Measurements from ENCODE around the gene KLHL20. TPM values are rescaled to one million over a fixed set of nuclear protein-coding genes. Genes with fewer than 3 reads are reported as not detected.
A peak's percentile ranks its signal among the peaks of the same experiment; 100 is the strongest.
"Not testable (repeated sequence)": the region's sequence is repeated elsewhere in the genome, so short reads cannot be mapped to it uniquely, and the experiment has no call there.

KLHL20 gene
- total RNA-seq, 5 donors from 2014 or later (not counting 1 experiment from before 2014, with no cell fraction given), result 28.7 to 34.5 (median 31.2) TPM

DNA sequence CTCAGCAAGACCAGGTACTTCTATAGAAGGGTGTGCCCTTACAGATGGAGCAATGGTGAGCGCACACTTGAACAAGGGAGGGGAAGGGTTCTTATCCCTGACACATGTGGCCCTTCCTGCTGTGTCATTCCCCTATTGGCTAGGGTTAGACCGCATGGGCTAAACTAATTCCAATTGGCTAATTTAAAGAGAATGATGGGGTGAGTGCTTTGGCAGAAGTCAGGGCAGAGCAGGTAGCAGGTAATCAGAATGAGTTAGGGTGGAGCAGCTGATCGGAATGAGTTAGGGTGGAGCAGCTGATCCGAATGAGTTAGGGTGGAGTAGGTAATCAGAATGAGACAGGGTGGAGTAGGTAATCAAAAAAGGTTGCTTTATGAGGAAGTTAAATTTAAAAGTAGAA lies 30.9 kb upstream of the KLHL20 start:
- H3K9me3 ChIP-seq; H3K4me3 ChIP-seq (ENCODE audit: control insufficient read depth in 1 of 2, extremely low read depth in 1 of 2, low read length in 1 of 2); H3K4me3 Mint-ChIP-seq; DNase-seq; H3K36me3 Mint-ChIP-seq; H3K4me1 ChIP-seq (ENCODE audit: control insufficient read depth in 1 of 2, extremely low read depth in 1 of 2, insufficient read depth in 2 of 2, low read length in 2 of 2); H3K27ac ChIP-seq (ENCODE audit: low read length); H3K27me3 ChIP-seq (replicated peaks in 1 of 2; ENCODE audit: control insufficient read depth in 2 of 2, extremely low read depth in 1 of 2, insufficient read depth in 2 of 2, low read length in 1 of 2); H3K9me3 Mint-ChIP-seq; ATAC-seq (replicated peaks in 1 of 4); H3K27me3 Mint-ChIP-seq; H3K36me3 ChIP-seq (ENCODE audit: control insufficient read depth in 2 of 2, extremely low read depth in 1 of 2, insufficient read depth in 1 of 2, low read length in 1 of 2); H3K27ac Mint-ChIP-seq; H3K4me1 Mint-ChIP-seq: not testable (repeated sequence)
- POLR2A ChIA-PET, result interaction anchor here in 1 of 2 donors (0.6 kb wide), 1 partner anchor 1545 kb away, joined by 7 read pairs; no protein-coding TSS in a partner anchor
- CTCF ChIA-PET, result interaction anchor here in 1 of 2 donors (0.6 kb wide), 1 partner anchor 147 kb away, joined by 3 read pairs; no protein-coding TSS in a partner anchor
- WGBS (ENCODE audit: insufficient coverage), result 100% methylated on average over 3 of the region's 4 CpGs

DNA sequence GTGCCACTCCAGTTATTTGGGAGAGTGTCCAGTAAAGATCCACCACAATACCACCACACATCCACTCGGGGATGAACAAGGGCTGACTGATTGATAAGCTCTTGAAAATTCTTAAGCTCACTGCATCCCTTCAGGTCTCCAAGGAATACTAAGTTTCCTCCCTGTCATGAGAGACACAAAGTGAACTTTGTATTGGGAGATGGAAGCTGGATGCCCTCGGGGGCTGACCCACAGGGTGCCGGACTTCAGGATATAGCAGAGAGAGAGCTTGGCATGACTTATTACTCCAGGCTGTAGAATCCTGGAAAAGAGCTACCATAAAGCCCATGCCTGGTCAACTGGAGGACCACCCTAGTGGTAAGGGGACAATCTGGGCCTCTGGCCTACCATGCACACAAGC lies 29.7 kb upstream of the KLHL20 start:
- CTCF ChIA-PET; H3K27ac Mint-ChIP-seq; H3K9me3 Mint-ChIP-seq; H3K27me3 ChIP-seq (replicated peaks in 1 of 2; ENCODE audit: control insufficient read depth in 2 of 2, extremely low read depth in 1 of 2, insufficient read depth in 2 of 2, low read length in 1 of 2); H3K4me3 Mint-ChIP-seq; H3K27me3 Mint-ChIP-seq; ATAC-seq (replicated peaks in 1 of 4); H3K4me3 ChIP-seq (ENCODE audit: control insufficient read depth in 1 of 2, extremely low read depth in 1 of 2, low read length in 1 of 2); H3K27ac ChIP-seq (ENCODE audit: low read length); DNase-seq; H3K36me3 ChIP-seq (ENCODE audit: control insufficient read depth in 2 of 2, extremely low read depth in 1 of 2, insufficient read depth in 1 of 2, low read length in 1 of 2); H3K4me1 ChIP-seq (ENCODE audit: control insufficient read depth in 1 of 2, extremely low read depth in 1 of 2, insufficient read depth in 2 of 2, low read length in 2 of 2); H3K9me3 ChIP-seq; POLR2A ChIA-PET; H3K36me3 Mint-ChIP-seq: not testable (repeated sequence)
- WGBS (ENCODE audit: insufficient coverage), result no CpG with 5 or more reads among the region's 3 CpGs
- H3K4me1 Mint-ChIP-seq, result peaks cover 10 to 17% (median 11%) of the 10 kb centered on the region in 3 donors

DNA sequence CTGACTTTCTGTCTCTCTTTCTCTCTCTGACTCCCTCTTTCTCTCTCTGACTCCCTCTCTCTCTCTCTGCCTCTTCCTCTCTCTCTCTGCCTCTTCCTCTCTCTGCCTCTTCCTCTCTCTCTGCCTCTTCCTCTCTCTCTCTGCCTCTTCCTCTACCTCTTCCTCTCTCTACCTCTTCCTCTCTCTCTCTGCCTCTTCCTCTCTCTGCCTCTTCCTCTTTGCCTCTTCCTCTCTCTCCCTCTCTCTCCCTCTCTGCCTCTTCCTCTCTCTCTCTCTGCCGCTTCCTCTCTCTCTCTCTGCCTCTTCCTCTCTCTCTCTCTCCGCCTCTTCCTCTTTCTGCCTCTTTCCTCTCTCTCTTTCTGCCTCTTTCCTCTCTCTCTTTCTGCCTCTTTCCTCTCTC lies 26.5 kb upstream of the KLHL20 start:
- Histone ChIP-seq H3K4me1 (ENCODE audit: control insufficient read depth in 1 of 2, extremely low read depth in 1 of 2, insufficient read depth in 2 of 2, low read length in 2 of 2) (peaks cover 0 to 2% of the 10 kb centered on the region in 2 experiments), H3K27ac (ENCODE audit: low read length) (no peak overlapping the region), H3K36me3 (ENCODE audit: control insufficient read depth in 2 of 2, extremely low read depth in 1 of 2, insufficient read depth in 1 of 2, low read length in 1 of 2) (no peaks in the 10 kb centered on the region), H3K9me3 (no peaks in the 10 kb centered on the region), H3K27me3 (replicated peaks in 1 of 2; ENCODE audit: control insufficient read depth in 2 of 2, extremely low read depth in 1 of 2, insufficient read depth in 2 of 2, low read length in 1 of 2) (peaks cover 0 to 5% of the 10 kb centered on the region in 2 experiments), H3K4me3 (ENCODE audit: control insufficient read depth in 1 of 2, extremely low read depth in 1 of 2, low read length in 1 of 2) (no peak overlapping the region)
- Mint-ChIP-seq H3K27ac (peak overlapping the region; percentile 58 to 69), H3K27me3 (peaks cover 0 to 3% of the 10 kb centered on the region in 2 donors), H3K4me1 (peaks cover 10 to 17% (median 11%) of the 10 kb centered on the region in 3 donors), H3K4me3 (peak overlapping the region in 1 of 3 donors; percentile 27), H3K36me3 (no peaks in the 10 kb centered on the region), H3K9me3 (no peaks in the 10 kb centered on the region)
- WGBS (ENCODE audit: insufficient coverage), result 75% methylated on average over 1 of the region's 2 CpGs
- ATAC-seq (replicated peaks in 1 of 4) (no peak), DNase-seq (no peak)
- ChIA-PET POLR2A (no interaction called here), CTCF (no interaction called here)

DNA sequence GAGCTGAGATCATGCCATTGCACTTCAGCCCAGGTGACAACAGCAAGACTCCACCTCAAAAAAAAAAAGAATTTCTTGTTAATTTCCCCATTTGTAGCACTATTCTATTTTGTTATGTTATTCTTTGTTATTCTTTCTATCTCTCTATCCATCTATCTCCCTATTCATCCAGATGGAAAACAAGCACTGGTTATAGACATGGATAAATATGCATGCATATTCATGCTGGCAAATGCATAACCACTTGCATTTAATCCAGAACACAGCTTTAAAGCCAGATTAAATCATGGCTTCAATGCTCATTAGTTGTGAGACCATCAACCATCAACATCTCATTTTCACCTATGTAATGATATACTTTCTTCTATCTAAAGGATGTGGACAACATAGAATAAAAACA lies 21.5 kb upstream of the KLHL20 start:
- no peak for DNase-seq
- Mint-ChIP-seq H3K4me1 (peaks cover 8 to 13% (median 8%) of the 10 kb centered on the region in 3 donors), H3K27me3 (peaks cover 27 to 28% of the 10 kb centered on the region in 2 donors), H3K4me3 (no peak overlapping the region), H3K36me3 (no peaks in the 10 kb centered on the region), H3K27ac (no peak overlapping the region), H3K9me3 (no peaks in the 10 kb centered on the region)
- Histone ChIP-seq H3K9me3 (no peaks in the 10 kb centered on the region), H3K4me1 (ENCODE audit: control insufficient read depth in 1 of 2, extremely low read depth in 1 of 2, insufficient read depth in 2 of 2, low read length in 2 of 2) (peaks cover 0 to 2% of the 10 kb centered on the region in 2 experiments), H3K27ac (ENCODE audit: low read length) (no peak overlapping the region), H3K4me3 (ENCODE audit: control insufficient read depth in 1 of 2, extremely low read depth in 1 of 2, low read length in 1 of 2) (no peak overlapping the region), H3K36me3 (ENCODE audit: control insufficient read depth in 2 of 2, extremely low read depth in 1 of 2, insufficient read depth in 1 of 2, low read length in 1 of 2) (no peaks in the 10 kb centered on the region), H3K27me3 (replicated peaks in 1 of 2; ENCODE audit: control insufficient read depth in 2 of 2, extremely low read depth in 1 of 2, insufficient read depth in 2 of 2, low read length in 1 of 2) (peaks cover 0 to 5% of the 10 kb centered on the region in 2 experiments)
- no peak for ATAC-seq (replicated peaks in 1 of 4)
- ChIA-PET CTCF (no interaction called here), POLR2A (no interaction called here)

DNA sequence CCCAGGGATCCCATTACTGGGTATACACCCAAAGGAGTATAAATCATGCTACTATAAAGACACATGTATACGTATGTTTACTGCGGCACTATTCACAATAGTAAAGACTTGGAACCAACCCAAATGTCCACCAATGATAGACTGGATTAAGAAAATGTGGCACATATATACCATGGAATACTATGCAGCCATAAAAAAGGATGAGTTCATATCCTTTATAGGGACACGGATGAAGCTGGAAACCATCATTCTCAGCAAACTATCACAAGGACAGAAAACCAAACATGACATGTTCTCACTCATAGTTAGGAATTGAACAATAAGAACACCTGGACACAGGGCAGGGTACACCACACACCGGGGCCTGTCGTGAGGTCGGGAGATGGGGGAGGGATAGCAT lies 13.5 kb upstream of the KLHL20 start:
- H3K27me3 ChIP-seq (replicated peaks in 1 of 2; ENCODE audit: control insufficient read depth in 2 of 2, extremely low read depth in 1 of 2, insufficient read depth in 2 of 2, low read length in 1 of 2); H3K27ac ChIP-seq (ENCODE audit: low read length); H3K27ac Mint-ChIP-seq; H3K4me1 ChIP-seq (ENCODE audit: control insufficient read depth in 1 of 2, extremely low read depth in 1 of 2, insufficient read depth in 2 of 2, low read length in 2 of 2); ATAC-seq (replicated peaks in 1 of 4); H3K4me3 ChIP-seq (ENCODE audit: control insufficient read depth in 1 of 2, extremely low read depth in 1 of 2, low read length in 1 of 2); H3K9me3 Mint-ChIP-seq; POLR2A ChIA-PET; DNase-seq; H3K9me3 ChIP-seq; CTCF ChIA-PET; H3K4me3 Mint-ChIP-seq; H3K36me3 ChIP-seq (ENCODE audit: control insufficient read depth in 2 of 2, extremely low read depth in 1 of 2, insufficient read depth in 1 of 2, low read length in 1 of 2); H3K4me1 Mint-ChIP-seq; H3K36me3 Mint-ChIP-seq: not testable (repeated sequence)
- WGBS (ENCODE audit: insufficient coverage), result no CpG with 5 or more reads among the region's 6 CpGs
- peaks cover 28 to 40% of the 10 kb centered on the region in 2 donors for H3K27me3 Mint-ChIP-seq

DNA sequence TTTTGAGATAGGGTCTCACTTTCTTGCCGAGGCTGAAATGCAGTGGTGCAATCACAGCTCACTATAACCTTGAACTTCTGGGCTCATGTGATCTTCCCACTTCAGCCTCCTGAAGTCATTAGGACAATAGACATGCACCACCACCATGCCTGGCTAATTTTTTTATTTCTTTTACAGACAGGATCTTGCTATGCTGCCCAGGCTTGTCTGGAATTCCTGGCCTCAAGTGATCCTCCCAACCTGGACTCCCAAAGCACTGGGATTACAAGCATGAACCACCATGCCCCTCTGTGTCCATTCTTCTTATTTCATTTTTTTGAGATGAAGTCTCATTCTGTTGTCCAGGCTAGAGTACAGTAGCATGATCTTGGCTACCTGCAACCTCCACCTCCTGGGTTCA lies 12.0 kb upstream of the KLHL20 start:
- no peaks in the 10 kb centered on the region for H3K36me3 Mint-ChIP-seq
- Histone ChIP-seq H3K27me3 (replicated peaks in 1 of 2; ENCODE audit: control insufficient read depth in 2 of 2, extremely low read depth in 1 of 2, insufficient read depth in 2 of 2, low read length in 1 of 2) (peaks cover 1 to 5% of the 10 kb centered on the region in 2 experiments), H3K9me3 (no peaks in the 10 kb centered on the region), H3K36me3 (ENCODE audit: control insufficient read depth in 2 of 2, extremely low read depth in 1 of 2, insufficient read depth in 1 of 2, low read length in 1 of 2) (no peaks in the 10 kb centered on the region), H3K27ac (ENCODE audit: low read length) (no peak overlapping the region), H3K4me1 (ENCODE audit: control insufficient read depth in 1 of 2, extremely low read depth in 1 of 2, insufficient read depth in 2 of 2, low read length in 2 of 2) (no peaks in the 10 kb centered on the region), H3K4me3 (ENCODE audit: control insufficient read depth in 1 of 2, extremely low read depth in 1 of 2, low read length in 1 of 2) (no peak overlapping the region)
- DNase-seq, result no peak
- WGBS (ENCODE audit: insufficient coverage), result no CpG with 5 or more reads among the region's 1 CpG
- ATAC-seq (replicated peaks in 1 of 4), result no peak
- H3K4me3 Mint-ChIP-seq, result no peak overlapping the region
- no peaks in the 10 kb centered on the region for H3K4me1 Mint-ChIP-seq
- H3K27ac Mint-ChIP-seq, result no peak overlapping the region
- no peaks in the 10 kb centered on the region for H3K9me3 Mint-ChIP-seq
- ChIA-PET POLR2A (interaction anchor here in 1 of 2 donors (0.6 kb wide), 1 partner anchor 142 kb away, joined by 7 read pairs; no protein-coding TSS in a partner anchor), CTCF (interaction anchor here in 1 of 2 donors (0.7 kb wide), 1 partner anchor 1045 kb away, joined by 8 read pairs; no protein-coding TSS in a partner anchor)
- H3K27me3 Mint-ChIP-seq, result peaks cover 23 to 36% of the 10 kb centered on the region in 2 donors

DNA sequence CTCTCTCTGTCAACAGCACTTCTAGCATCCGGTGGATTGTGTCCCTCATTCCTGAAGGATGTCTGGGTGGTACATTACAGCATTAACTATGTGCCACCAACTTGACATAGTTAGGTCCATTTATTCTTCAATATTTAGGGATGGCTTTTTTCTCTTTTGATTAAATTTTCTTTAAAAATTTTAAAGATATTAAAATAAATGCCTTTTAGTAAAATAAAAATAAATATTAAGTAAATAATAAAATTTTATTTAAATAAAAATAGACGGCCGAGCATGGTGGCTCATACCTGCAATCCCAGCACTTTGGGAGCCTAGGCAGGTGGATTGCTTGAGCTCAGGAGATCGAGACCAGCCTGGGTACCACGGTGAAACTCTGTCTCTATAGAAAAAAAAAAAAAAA lies 9.7 kb upstream of the KLHL20 start:
- Histone ChIP-seq H3K27me3 (replicated peaks in 1 of 2; ENCODE audit: control insufficient read depth in 2 of 2, extremely low read depth in 1 of 2, insufficient read depth in 2 of 2, low read length in 1 of 2) (peaks cover 6 to 15% of the 10 kb centered on the region in 2 experiments), H3K9me3 (no peaks in the 10 kb centered on the region), H3K27ac (ENCODE audit: low read length) (no peak overlapping the region), H3K4me3 (ENCODE audit: control insufficient read depth in 1 of 2, extremely low read depth in 1 of 2, low read length in 1 of 2) (no peak overlapping the region), H3K4me1 (ENCODE audit: control insufficient read depth in 1 of 2, extremely low read depth in 1 of 2, insufficient read depth in 2 of 2, low read length in 2 of 2) (no peaks in the 10 kb centered on the region), H3K36me3 (ENCODE audit: control insufficient read depth in 2 of 2, extremely low read depth in 1 of 2, insufficient read depth in 1 of 2, low read length in 1 of 2) (no peaks in the 10 kb centered on the region)
- H3K36me3 Mint-ChIP-seq, result no peaks in the 10 kb centered on the region
- H3K9me3 Mint-ChIP-seq, result no peaks in the 10 kb centered on the region
- WGBS (ENCODE audit: insufficient coverage), result 40% methylated on average over 1 of the region's 5 CpGs
- DNase-seq, result no peak
- no peak overlapping the region for H3K27ac Mint-ChIP-seq
- H3K27me3 Mint-ChIP-seq, result peaks cover 17 to 27% of the 10 kb centered on the region in 2 donors
- H3K4me3 Mint-ChIP-seq, result no peak overlapping the region
- CTCF ChIA-PET, result interaction anchor here (0.6 kb wide), 2 partner anchors 119 to 1328 kb away, joined by 3 read pairs; no protein-coding TSS in a partner anchor
- POLR2A ChIA-PET, result interaction anchor here in 1 of 2 donors (0.6 kb wide), 1 partner anchor 31 kb away, joined by 4 read pairs; no protein-coding TSS in a partner anchor
- H3K4me1 Mint-ChIP-seq, result no peaks in the 10 kb centered on the region
- ATAC-seq (replicated peaks in 1 of 4), result no peak

Data from T-cell (primary cell).